Measurements from ENCODE around the gene CCDC102A.

Gene CCDC102A

GRCh38 chr16:57536306-57537193 lies at the start of gene CCDC102A (continued):
- TF ChIP-seq CTCF (tag by site-specific recombination; IDR thresholded peaks at IDR 0.05) (peak; percentile 27; the same call in 1 of the 2 replicates), ZFP3 (tag by site-specific recombination; IDR thresholded peaks at IDR 0.05; ENCODE audit: low read depth) (no peak), ZBTB1 (tag by site-specific recombination; IDR thresholded peaks at IDR 0.05) (no peak)

DNA sequence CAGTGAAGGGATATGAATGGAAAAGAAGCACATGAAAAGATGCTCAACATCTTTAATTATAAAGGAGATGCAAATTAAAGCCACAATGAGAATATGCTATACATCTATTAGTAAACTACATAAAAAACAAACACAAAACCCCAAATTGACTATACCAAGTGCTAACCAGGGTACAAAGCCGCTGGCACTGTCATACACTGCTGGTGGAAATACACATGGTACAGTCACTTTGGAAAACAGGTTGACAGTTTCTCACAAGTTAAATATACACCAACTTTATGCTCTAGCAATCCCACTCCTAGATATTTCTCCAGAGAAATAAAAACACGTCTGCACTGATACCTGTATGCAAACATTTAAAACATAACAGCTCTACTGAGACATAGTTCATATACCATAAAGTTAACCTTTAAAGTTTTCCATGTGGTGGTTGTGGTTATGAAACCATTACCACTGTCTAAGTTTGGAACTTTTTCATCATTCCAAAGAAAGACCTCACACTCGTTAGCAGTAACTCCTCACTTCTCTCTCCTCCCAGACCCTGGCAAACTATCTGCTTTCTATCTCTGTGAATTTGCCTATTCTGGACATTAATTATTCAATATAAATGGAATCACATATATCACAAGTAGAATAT lies 48.8 kb upstream of the CCDC102A start:
- CTCF ChIA-PET, result interaction anchor here (0.6 to 1.6 kb wide), 4 partner anchors 9 to 198 kb away, joined by 3 to 7 read pairs (median 4); no protein-coding TSS in a partner anchor
- TF ChIP-seq ZNF792 (tag by site-specific recombination; IDR thresholded peaks at IDR 0.05) (no peak), ZNF530 (tag by site-specific recombination; IDR thresholded peaks at IDR 0.05; ENCODE audit: low read depth) (no peak), ZNF114 (tag by site-specific recombination; IDR thresholded peaks at IDR 0.05) (no peak), ZNF639 (tag by site-specific recombination; IDR thresholded peaks at IDR 0.05) (no peak), ZBTB8A (tag by site-specific recombination; IDR thresholded peaks at IDR 0.05) (no peak), ZNF768 (tag by site-specific recombination; IDR thresholded peaks at IDR 0.05) (no peak), ZNF600 (tag by site-specific recombination; IDR thresholded peaks at IDR 0.05) (no peak), ZNF175 (tag by site-specific recombination; IDR thresholded peaks at IDR 0.05) (no peak), ZSCAN16 (tag by site-specific recombination; IDR thresholded peaks at IDR 0.05) (no peak), ZFP41 (tag by site-specific recombination; IDR thresholded peaks at IDR 0.05; ENCODE audit: borderline replicate concordance) (no peak), ZNF843 (tag by site-specific recombination; IDR thresholded peaks at IDR 0.05) (no peak), SP3 (tag by site-specific recombination; IDR thresholded peaks at IDR 0.05) (no peak), KLF17 (tag by site-specific recombination; IDR thresholded peaks at IDR 0.05) (no peak), ZNF596 (tag by site-specific recombination; IDR thresholded peaks at IDR 0.05) (no peak)
- TF ChIP-seq, protein P1, sequence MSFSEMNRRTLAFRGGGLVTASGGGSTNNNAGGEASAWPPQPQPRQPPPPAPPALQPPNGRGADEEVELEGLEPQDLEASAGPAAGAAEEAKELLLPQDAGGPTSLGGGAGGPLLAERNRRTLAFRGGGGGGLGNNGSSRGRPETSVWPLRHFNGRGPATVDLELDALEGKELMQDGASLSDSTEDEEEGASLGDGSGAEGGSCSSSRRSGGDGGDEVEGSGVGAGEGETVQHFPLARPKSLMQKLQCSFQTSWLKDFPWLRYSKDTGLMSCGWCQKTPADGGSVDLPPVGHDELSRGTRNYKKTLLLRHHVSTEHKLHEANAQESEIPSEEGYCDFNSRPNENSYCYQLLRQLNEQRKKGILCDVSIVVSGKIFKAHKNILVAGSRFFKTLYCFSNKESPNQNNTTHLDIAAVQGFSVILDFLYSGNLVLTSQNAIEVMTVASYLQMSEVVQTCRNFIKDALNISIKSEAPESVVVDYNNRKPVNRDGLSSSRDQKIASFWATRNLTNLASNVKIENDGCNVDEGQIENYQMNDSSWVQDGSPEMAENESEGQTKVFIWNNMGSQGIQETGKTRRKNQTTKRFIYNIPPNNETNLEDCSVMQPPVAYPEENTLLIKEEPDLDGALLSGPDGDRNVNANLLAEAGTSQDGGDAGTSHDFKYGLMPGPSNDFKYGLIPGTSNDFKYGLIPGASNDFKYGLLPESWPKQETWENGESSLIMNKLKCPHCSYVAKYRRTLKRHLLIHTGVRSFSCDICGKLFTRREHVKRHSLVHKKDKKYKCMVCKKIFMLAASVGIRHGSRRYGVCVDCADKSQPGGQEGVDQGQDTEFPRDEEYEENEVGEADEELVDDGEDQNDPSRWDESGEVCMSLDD (tag by site-specific recombination; IDR thresholded peaks at IDR 0.05), result no peak
- Histone ChIP-seq H3K27ac (ENCODE audit: extremely low read depth, low read depth, low read length) (no peak overlapping the region), H3K9me3 (ENCODE audit: control insufficient read depth, insufficient read depth, low read depth, low read length) (no peaks in the 10 kb centered on the region), H3K36me3 (ENCODE audit: control insufficient read depth in 2 of 2, insufficient read depth in 1 of 2, low read length in 2 of 2) (no peaks in the 10 kb centered on the region), H3K4me1 (ENCODE audit: control insufficient read depth, insufficient read depth, low read length) (no peaks in the 10 kb centered on the region), H3K4me3 (ENCODE audit: low read depth, low read length) (no peak overlapping the region)
- POLR2A ChIA-PET, result interaction anchor here (1.0 kb wide), 1 partner anchor 244 kb away, joined by 4 read pairs; no protein-coding TSS in a partner anchor

Measured in HEK293 (cell line).